CD14-positive monocyte (primary cell): ENCODE results near the gene CWC22. TPM values are rescaled to one million over a fixed set of nuclear protein-coding genes. Genes with fewer than 3 reads are reported as not detected.

Source experiments
- DNase-seq, 3 donors: peaks; one replicate each; pipeline ENCODE4 v3.0.0-alpha.2; 2011 to 2022
- H2AFZ ChIP-seq: 2 replicates; pipeline ENCODE4 v1.6.0; 2012; ENCODE audit warnings: mild to moderate bottlenecking, low read depth, low read length, inconsistent platforms; ENCODE audit not compliant: insufficient read depth, poor library complexity, severe bottlenecking
- H3K27ac ChIP-seq, 2 donors: 1 replicate in 1 of 2; 2 replicates in 1 of 2; pipeline ENCODE4 v1.5.1; 2012 to 2013; ENCODE audit warnings: low read length in 2 of 2, control low read depth in 1 of 2, inconsistent platforms in 1 of 2, low read depth in 1 of 2, mild to moderate bottlenecking in 1 of 2
- H3K27me3 ChIP-seq, 2 donors: one replicate each; pipeline versions ENCODE4 v1.6.0 to v1.6.1; 2011 to 2013; ENCODE audit warnings: low read length in 2 of 2; ENCODE audit not compliant: control insufficient read depth in 2 of 2, insufficient read depth in 2 of 2
- H3K36me3 ChIP-seq, 2 donors: replicated peaks in 1 of 2; 1 replicate in 1 of 2; 2 replicates in 1 of 2; pipeline versions ENCODE4 v1.5.1 to v1.6.1; 2012 to 2013; ENCODE audit warnings: low read length in 2 of 2, control low read depth in 1 of 2, inconsistent platforms in 1 of 2, mild to moderate bottlenecking in 1 of 2; ENCODE audit not compliant: insufficient read depth in 2 of 2, control insufficient read depth in 1 of 2
- H3K4me1 ChIP-seq, 2 donors: 1 replicate in 1 of 2; 2 replicates in 1 of 2; pipeline versions ENCODE4 v1.5.1 to v1.6.1; 2012 to 2013; ENCODE audit warnings: low read length in 2 of 2, control low read depth in 1 of 2, inconsistent platforms in 1 of 2, mild to moderate bottlenecking in 1 of 2, moderate library complexity in 1 of 2; ENCODE audit not compliant: insufficient read depth in 2 of 2, control insufficient read depth in 1 of 2
- H3K4me2 ChIP-seq: replicated peaks from 2 replicates; pipeline ENCODE3; 2012; ENCODE audit warnings: low read length, moderate library complexity, mild to moderate bottlenecking; ENCODE audit not compliant: poor library complexity, severe bottlenecking; ENCODE audit errors: extremely low read depth
- H3K4me3 ChIP-seq, 3 experiments: fragments of 200-600 bp in 1 of 3; sonication (generic) in 1 of 3; replicated peaks in 1 of 3; 1 replicate in 2 of 3; 2 replicates in 1 of 3; pipeline ENCODE4 v1.5.1; 2011 to 2013; ENCODE audit warnings: low read length in 3 of 3, mild to moderate bottlenecking in 3 of 3, control low read depth in 2 of 3, low read depth in 2 of 3, inconsistent platforms in 1 of 3, moderate library complexity in 1 of 3
- H3K79me2 ChIP-seq: 2 replicates; pipeline ENCODE4 v1.6.0; 2012; ENCODE audit warnings: mild to moderate bottlenecking, control low read depth, inconsistent platforms, low read length, moderate library complexity; ENCODE audit not compliant: insufficient read depth
- H3K9ac ChIP-seq: 2 replicates; pipeline ENCODE4 v1.6.0; 2017; ENCODE audit warnings: low read length, mild to moderate bottlenecking; ENCODE audit not compliant: insufficient read depth, poor library complexity, severe bottlenecking
- H3K9me3 ChIP-seq, 2 donors: replicated peaks in 1 of 2; 1 replicate in 1 of 2; 2 replicates in 1 of 2; pipeline versions ENCODE4 v1.5.1 to v1.6.1; 2012 to 2013; ENCODE audit warnings: low read length in 2 of 2, control low read depth in 1 of 2; ENCODE audit not compliant: control insufficient read depth in 1 of 2, insufficient read depth in 1 of 2
- H4K20me1 ChIP-seq: 2 replicates; pipeline ENCODE4 v1.6.0; 2012; ENCODE audit warnings: mild to moderate bottlenecking, low read length, control low read depth, moderate library complexity; ENCODE audit not compliant: insufficient read depth
- H3K27ac Mint-ChIP-seq, 7 donors: one replicate each; pipeline ENCODE4 v1.8.0; 2020; ENCODE audit warnings: mild to moderate bottlenecking in 7 of 7, mixed read lengths in 7 of 7, moderate library complexity in 6 of 7, inconsistent platforms in 2 of 7
- H3K27me3 Mint-ChIP-seq, 3 donors: one replicate each; pipeline ENCODE4 v1.8.0; 2021 to 2022; ENCODE audit warnings: low read depth in 3 of 3, mild to moderate bottlenecking in 3 of 3, mixed read lengths in 3 of 3, moderate library complexity in 3 of 3, inconsistent platforms in 1 of 3
- H3K36me3 Mint-ChIP-seq, 2 donors: one replicate each; pipeline ENCODE4 v1.8.0; 2020; ENCODE audit warnings: mixed read lengths in 2 of 2, inconsistent platforms in 1 of 2, mild to moderate bottlenecking in 1 of 2
- H3K4me1 Mint-ChIP-seq: one replicate; pipeline ENCODE4 v1.8.0; 2020; ENCODE audit warnings: mild to moderate bottlenecking, mixed read lengths
- H3K4me3 Mint-ChIP-seq, 2 donors: one replicate each; pipeline ENCODE4 v1.8.0; 2020; ENCODE audit warnings: mild to moderate bottlenecking in 2 of 2, mixed read lengths in 2 of 2, moderate library complexity in 1 of 2
- H3K9me3 Mint-ChIP-seq, 7 donors: one replicate each; pipeline ENCODE4 v1.8.0; 2020 to 2022; ENCODE audit warnings: mixed read lengths in 7 of 7, mild to moderate bottlenecking in 6 of 7, moderate library complexity in 6 of 7, inconsistent platforms in 2 of 7
- WGBS: methylation state at CpG from one replicate; pipeline ENCODE4 v1.1.5; 2013; ENCODE audit warnings: missing lambda C conversion rate; ENCODE audit not compliant: insufficient coverage; 5-methylcytosine and 5-hydroxymethylcytosine counted together
- intact Hi-C, 2 donors: fragments of 100-400 bp; cut with micrococcal nuclease; formaldehyde crosslinking; loops; one replicate each; pipeline versions ENCODE4 v1.15.0 to v1.15.1; 2023
- polyA plus RNA-seq, 3 donors: library from polyadenylated mRNA; depleted of rRNA in 1 of 3; unstranded in 2 of 3; stranded (reverse) in 1 of 3; fragments of 300-500 nt in 2 of 3; fragments of >200 nt in 1 of 3; fragmentation: Illumina TruSeq in 2 of 3; gene quantifications; 1 replicate in 2 of 3; 2 replicates in 1 of 3; pipeline ENCODE4 v1.2.3, GENCODE V29; 2012 to 2021
- TF ChIP-seq, protein P1 (sequence below): fragments of 200-600 bp; IDR thresholded peaks from one replicate; pipeline ENCODE4 v1.8.0; 2022; ENCODE audit warnings: antibody characterized with exemption, mild to moderate bottlenecking

CWC22 gene
- polyA plus RNA-seq, 3 donors, result 4.4 to 14.9 (median 9.5) TPM

- peaks cover 0 to 2% (median 0%) of the 10 kb centered on the region in 7 donors for H3K9me3 Mint-ChIP-seq
- peaks cover 48% of the 10 kb centered on the region for H3K4me1 Mint-ChIP-seq
- no peak overlapping the region for H2AFZ ChIP-seq
- H3K9me3 ChIP-seq, result no peaks in the 10 kb centered on the region
- H3K4me2 ChIP-seq, result no peak overlapping the region
- H4K20me1 ChIP-seq, result peaks cover 31% of the 10 kb centered on the region
- WGBS, result 100% methylated on average over 1 of the region's 5 CpGs
- no peaks in the 10 kb centered on the region for H3K27me3 ChIP-seq
- H3K27me3 Mint-ChIP-seq, result peaks cover 0 to 2% (median 1%) of the 10 kb centered on the region in 3 donors
- no peak overlapping the region for H3K27ac ChIP-seq
- TF ChIP-seq, protein P1, sequence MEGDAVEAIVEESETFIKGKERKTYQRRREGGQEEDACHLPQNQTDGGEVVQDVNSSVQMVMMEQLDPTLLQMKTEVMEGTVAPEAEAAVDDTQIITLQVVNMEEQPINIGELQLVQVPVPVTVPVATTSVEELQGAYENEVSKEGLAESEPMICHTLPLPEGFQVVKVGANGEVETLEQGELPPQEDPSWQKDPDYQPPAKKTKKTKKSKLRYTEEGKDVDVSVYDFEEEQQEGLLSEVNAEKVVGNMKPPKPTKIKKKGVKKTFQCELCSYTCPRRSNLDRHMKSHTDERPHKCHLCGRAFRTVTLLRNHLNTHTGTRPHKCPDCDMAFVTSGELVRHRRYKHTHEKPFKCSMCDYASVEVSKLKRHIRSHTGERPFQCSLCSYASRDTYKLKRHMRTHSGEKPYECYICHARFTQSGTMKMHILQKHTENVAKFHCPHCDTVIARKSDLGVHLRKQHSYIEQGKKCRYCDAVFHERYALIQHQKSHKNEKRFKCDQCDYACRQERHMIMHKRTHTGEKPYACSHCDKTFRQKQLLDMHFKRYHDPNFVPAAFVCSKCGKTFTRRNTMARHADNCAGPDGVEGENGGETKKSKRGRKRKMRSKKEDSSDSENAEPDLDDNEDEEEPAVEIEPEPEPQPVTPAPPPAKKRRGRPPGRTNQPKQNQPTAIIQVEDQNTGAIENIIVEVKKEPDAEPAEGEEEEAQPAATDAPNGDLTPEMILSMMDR, result no peak
- DNase-seq, result no peak
- H3K4me1 ChIP-seq, result peaks cover 49 to 50% of the 10 kb centered on the region in 2 donors
- peaks cover 0 to 4% of the 10 kb centered on the region in 2 donors for H3K36me3 Mint-ChIP-seq
- peak overlapping the region in 1 of 7 donors; percentile 76 for H3K27ac Mint-ChIP-seq
- no peak overlapping the region for H3K4me3 Mint-ChIP-seq
- H3K79me2 ChIP-seq, result peaks cover 72% of the 10 kb centered on the region
- H3K36me3 ChIP-seq, result no peaks in the 10 kb centered on the region
- intact Hi-C loops, result loop anchor here (5.0 to 10.0 kb wide), 2 partner anchors 970 to 978 kb away; partner anchors contain the start of gene UBE2E3 (in 1 of the 2)
- H3K4me3 ChIP-seq, result no peak overlapping the region
- no peak overlapping the region for H3K9ac ChIP-seq
These were observed 2.4 kb downstream of the CWC22 start for GRCh38 chr2:180004731-180005130.

GRCh38 chr2:180003559-180003958, 3.5 kb downstream of the CWC22 start:
- Histone ChIP-seq H3K27ac (no peak overlapping the region), H3K79me2 (peaks cover 83% of the 10 kb centered on the region), H3K9me3 (no peaks in the 10 kb centered on the region), H3K27me3 (no peaks in the 10 kb centered on the region), H2AFZ (no peak overlapping the region), H3K36me3 (no peaks in the 10 kb centered on the region), H4K20me1 (peaks cover 43% of the 10 kb centered on the region), H3K4me2 (no peak overlapping the region), H3K4me1 (peaks cover 49 to 50% of the 10 kb centered on the region in 2 donors), H3K4me3 (no peak overlapping the region), H3K9ac (no peak overlapping the region)
- peaks cover 48% of the 10 kb centered on the region for H3K4me1 Mint-ChIP-seq
- intact Hi-C loops, result loop anchor here (5.0 to 10.0 kb wide), 2 partner anchors 971 to 979 kb away; partner anchors contain the start of gene UBE2E3 (in 1 of the 2)
- peak in 1 of 3 donors; percentile 12 for DNase-seq
- H3K4me3 Mint-ChIP-seq, result no peak overlapping the region
- H3K27ac Mint-ChIP-seq, result peak overlapping the region in 1 of 7 donors; percentile 10
- peaks cover 0 to 4% of the 10 kb centered on the region in 2 donors for H3K36me3 Mint-ChIP-seq
- TF ChIP-seq, protein P1, result no peak
- H3K9me3 Mint-ChIP-seq, result peaks cover 0 to 2% (median 0%) of the 10 kb centered on the region in 7 donors
- no CpG with 5 or more reads among the region's 2 CpGs for WGBS
- peaks cover 0 to 2% (median 1%) of the 10 kb centered on the region in 3 donors for H3K27me3 Mint-ChIP-seq
